Cardiac septum (tissue), 1 donor: ENCODE results near the gene MT1A. TPM values are rescaled to one million over a fixed set of nuclear protein-coding genes. Genes with fewer than 3 reads are reported as not detected.
"Not testable (repeated sequence)": the region's sequence is repeated elsewhere in the genome, so short reads cannot be mapped to it uniquely, and the experiment has no call there.

Source experiments
- DNase-seq: peaks from one replicate; pipeline ENCODE4 v3.0.0-alpha.2; 2020; ENCODE audit warnings: low spot score
- intact Hi-C: fragments of 100-400 bp; cut with DNase I; formaldehyde crosslinking; loops from one replicate; pipeline ENCODE4 v1.14.0; 2022
- total RNA-seq: library from RNA; stranded (reverse); fragmentation: NEBNext Ultra II Directional; extraction: Animal tissue kit (Norgen Biotek cat#: 25700); gene quantifications from one replicate; pipeline ENCODE4 v1.2.1, GENCODE V29; 2021
- donor health status: DM: no; HTN: no; CAD: no.

The MT1A gene
- total RNA-seq, 1 donor from 2014 or later: 1.5 TPM

- intact Hi-C loops: no loop called here
- no peak for DNase-seq
These were observed 31.6 kb downstream of the MT1A start for GRCh38 chr16:56669840-56670619.

- no peak for DNase-seq
- intact Hi-C loops: no loop called here
These were observed 32.1 kb downstream of the MT1A start for GRCh38 chr16:56670620-56670934.

GRCh38 chr16:56671691-56672090, 33.2 kb downstream of the MT1A start:
- DNase-seq, intact Hi-C loops: not testable (repeated sequence)

GRCh38 chr16:56672171-56672570, 33.7 kb downstream of the MT1A start:
- DNase-seq, intact Hi-C loops: not testable (repeated sequence)

- no peak for DNase-seq
- intact Hi-C loops: no loop called here
These were observed 34.5 kb downstream of the MT1A start for GRCh38 chr16:56672761-56673536.

- intact Hi-C loops: loop anchor here (2.0 kb wide), 1 partner anchor 29 kb away; no protein-coding TSS in a partner anchor
- no peak for DNase-seq
These were observed 35.5 kb downstream of the MT1A start for GRCh38 chr16:56673921-56674320.

- intact Hi-C loops: loop anchor here (2.0 kb wide), 1 partner anchor 28 kb away; no protein-coding TSS in a partner anchor
- DNase-seq: not testable (repeated sequence)
These were observed 36.1 kb downstream of the MT1A start for GRCh38 chr16:56674570-56674969.

GRCh38 chr16:56675685-56676210, 37.3 kb downstream of the MT1A start:
- intact Hi-C loops: loop anchor here (2.0 kb wide), 1 partner anchor 27 kb away; no protein-coding TSS in a partner anchor
- no peak for DNase-seq

- intact Hi-C loops: no loop called here
These were observed 39.0 kb downstream of the MT1A start for GRCh38 chr16:56677474-56677873.

GRCh38 chr16:56679078-56679730, 40.7 kb downstream of the MT1A start:
- DNase-seq: no peak
- intact Hi-C loops: no loop called here

More at GRCh38 chr16:56677474-56677873, 39.0 kb downstream of the MT1A start:
- DNase-seq: no peak

- DNase-seq: no peak
These were observed 41.4 kb downstream of the MT1A start for GRCh38 chr16:56679818-56680217.

GRCh38 chr16:56681939-56682702, 43.7 kb downstream of the MT1A start, which contains the start of gene MT1X:
Gene MT1X (plus strand): TSS chr16:56682470. CDS start chr16:56682541, 71 bp downstream.
- intact Hi-C loops: loop anchor here (2.0 kb wide), 1 partner anchor 73 kb away; the partner anchor contains the start of gene MT2A
- peak; percentile 95 for DNase-seq

More at GRCh38 chr16:56679818-56680217, 41.4 kb downstream of the MT1A start:
- intact Hi-C loops: no loop called here

GRCh38 chr16:56682703-56683397, 44.4 kb downstream of the MT1A start:
- intact Hi-C loops: loop anchor here (2.0 kb wide), 1 partner anchor 74 kb away; the partner anchor contains the start of gene MT2A
- no peak for DNase-seq

- intact Hi-C loops: loop anchor here (2.0 kb wide), 1 partner anchor 75 kb away; the partner anchor contains the start of gene MT2A
- DNase-seq: no peak
These were observed 45.1 kb downstream of the MT1A start for GRCh38 chr16:56683424-56684172.

- intact Hi-C loops: no loop called here
- no peak for DNase-seq
These were observed 45.9 kb downstream of the MT1A start for GRCh38 chr16:56684256-56684925.

- no peak for DNase-seq
- intact Hi-C loops: no loop called here
These were observed 46.6 kb downstream of the MT1A start for GRCh38 chr16:56684926-56685590.
